Measurements from ENCODE around the gene DNAL4.
"Not testable (repeated sequence)": the region's sequence is repeated elsewhere in the genome, so short reads cannot be mapped to it uniquely, and the experiment has no call there.

The DNAL4 gene

GRCh38 chr22:38828191-38828590, 34.2 kb upstream of the DNAL4 start:
- no peak for DNase-seq (ENCODE audit: insufficient read length, low spot score)
- FAIRE-seq, result no peak

- FAIRE-seq (no peak), DNase-seq (ENCODE audit: insufficient read length, low spot score) (no peak)
These were observed 33.6 kb upstream of the DNAL4 start for GRCh38 chr22:38827510-38827909.

- DNase-seq (ENCODE audit: insufficient read length, low spot score) (no peak), FAIRE-seq (no peak)
These were observed 32.9 kb upstream of the DNAL4 start for GRCh38 chr22:38826801-38827200.

- FAIRE-seq (no peak), DNase-seq (ENCODE audit: insufficient read length, low spot score) (no peak)
These were observed 32.4 kb upstream of the DNAL4 start for GRCh38 chr22:38826386-38826785.

GRCh38 chr22:38824585-38824984, 30.6 kb upstream of the DNAL4 start:
- no peak for DNase-seq (ENCODE audit: insufficient read length, low spot score)

GRCh38 chr22:38823637-38824036, 29.7 kb upstream of the DNAL4 start:
- no peak for FAIRE-seq

More at GRCh38 chr22:38824585-38824984, 30.6 kb upstream of the DNAL4 start:
- FAIRE-seq, result no peak

GRCh38 chr22:38823076-38823475, 29.1 kb upstream of the DNAL4 start:
- DNase-seq (ENCODE audit: insufficient read length, low spot score) (no peak), FAIRE-seq (no peak)

More at GRCh38 chr22:38823637-38824036, 29.7 kb upstream of the DNAL4 start:
- DNase-seq (ENCODE audit: insufficient read length, low spot score), result no peak

- no peak for DNase-seq (ENCODE audit: insufficient read length, low spot score)
- FAIRE-seq, result no peak
These were observed 26.1 kb upstream of the DNAL4 start for GRCh38 chr22:38820020-38820419.

- FAIRE-seq (no peak), DNase-seq (ENCODE audit: insufficient read length, low spot score) (no peak)
These were observed 25.5 kb upstream of the DNAL4 start for GRCh38 chr22:38819387-38819940.

GRCh38 chr22:38817196-38817595, 23.3 kb upstream of the DNAL4 start:
- no peak for FAIRE-seq
- DNase-seq (ENCODE audit: insufficient read length, low spot score), result no peak

- FAIRE-seq (no peak), DNase-seq (ENCODE audit: insufficient read length, low spot score) (no peak)
These were observed 21.9 kb upstream of the DNAL4 start for GRCh38 chr22:38815842-38816241.

GRCh38 chr22:38811241-38811640, 17.3 kb upstream of the DNAL4 start:
- FAIRE-seq, result no peak
- DNase-seq (ENCODE audit: insufficient read length, low spot score), result no peak

- FAIRE-seq; DNase-seq (ENCODE audit: insufficient read length, low spot score): not testable (repeated sequence)
These were observed 11.2 kb upstream of the DNAL4 start for GRCh38 chr22:38805041-38805593.

- DNase-seq (ENCODE audit: insufficient read length, low spot score) (no peak), FAIRE-seq (no peak)
These were observed 8.8 kb upstream of the DNAL4 start for GRCh38 chr22:38802671-38803121.

GRCh38 chr22:38799265-38800002, 5.5 kb upstream of the DNAL4 start:
- DNase-seq (ENCODE audit: insufficient read length, low spot score) (no peak), FAIRE-seq (no peak)

- FAIRE-seq, result no peak
- no peak for DNase-seq (ENCODE audit: insufficient read length, low spot score)
These were observed 4.6 kb upstream of the DNAL4 start for GRCh38 chr22:38798496-38798895.

GRCh38 chr22:38796262-38796957, 2.5 kb upstream of the DNAL4 start:
- no peak for FAIRE-seq
- DNase-seq (ENCODE audit: insufficient read length, low spot score), result no peak

GRCh38 chr22:38795569-38795968, 1.6 kb upstream of the DNAL4 start:
- no peak for DNase-seq (ENCODE audit: insufficient read length, low spot score)
- FAIRE-seq, result no peak

GRCh38 chr22:38793317-38793716, 626 bp downstream of the DNAL4 start:
- DNase-seq (ENCODE audit: insufficient read length, low spot score) (no peak), FAIRE-seq (no peak)

- FAIRE-seq, result no peak
- no peak for DNase-seq (ENCODE audit: insufficient read length, low spot score)
These were observed 1.1 kb downstream of the DNAL4 start for GRCh38 chr22:38792833-38793232.

GRCh38 chr22:38789606-38790005, 4.3 kb downstream of the DNAL4 start:
- FAIRE-seq (no peak), DNase-seq (ENCODE audit: insufficient read length, low spot score) (no peak)
